ENCODE measurements around the gene PPP6R2.

PPP6R2 gene

GRCh38 chr22:50436015-50436830 lies 93.1 kb downstream of the PPP6R2 start:
- no peak for DNase-seq

GRCh38 chr22:50436841-50437341 lies 93.8 kb downstream of the PPP6R2 start:
- no peak for DNase-seq

- no peak for DNase-seq
These were observed 94.6 kb downstream of the PPP6R2 start for GRCh38 chr22:50437511-50438304.

- DNase-seq, result no peak
These were observed 95.5 kb downstream of the PPP6R2 start for GRCh38 chr22:50438305-50439275.

GRCh38 chr22:50439314-50439870 lies 96.3 kb downstream of the PPP6R2 start:
- DNase-seq, result no peak

GRCh38 chr22:50439871-50440331 lies 96.8 kb downstream of the PPP6R2 start:
- DNase-seq, result no peak

- DNase-seq, result no peak
These were observed 97.6 kb downstream of the PPP6R2 start for GRCh38 chr22:50440544-50441249.

GRCh38 chr22:50441428-50441993 lies 98.4 kb downstream of the PPP6R2 start:
- no peak for DNase-seq

GRCh38 chr22:50443197-50443596 lies 100.1 kb downstream of the PPP6R2 start:
- DNase-seq, result no peak

GRCh38 chr22:50443801-50444625 lies 100.9 kb downstream of the PPP6R2 start:
- DNase-seq, result no peak

- DNase-seq, result no peak
These were observed 101.5 kb downstream of the PPP6R2 start for GRCh38 chr22:50444663-50445062.

GRCh38 chr22:50445071-50445879 lies 102.1 kb downstream of the PPP6R2 start:
- DNase-seq, result no peak

- DNase-seq, result no peak
These were observed 103.0 kb downstream of the PPP6R2 start for GRCh38 chr22:50445880-50446707.

GRCh38 chr22:50446708-50447575 lies 103.8 kb downstream of the PPP6R2 start:
- no peak for DNase-seq

GRCh38 chr22:50447576-50448551 lies 104.7 kb downstream of the PPP6R2 start:
- no peak for DNase-seq

- no peak for DNase-seq
These were observed 109.5 kb downstream of the PPP6R2 start for GRCh38 chr22:50452649-50453048.

Measured in cerebellar nuclear complex (tissue), 1 donor.